K562 (cell line): ENCODE results near the gene MINK1.

Source experiments
- FOXJ2 ChIP-seq: fragments of 200-800 bp; sonication (Bioruptor generic); IDR thresholded peaks from 2 replicates; pipeline ENCODE4 v1.6.1; 2016; ENCODE audit warnings: missing genetic modification characterization, missing compliant biosample characterization
- NFE2 ChIP-seq: IDR thresholded peaks from 2 replicates; pipeline ENCODE4 v1.6.1; 2014; ENCODE audit warnings: antibody characterized with exemption, low read depth
- POLR2A ChIP-seq: fragments of 450-650 bp; conservative IDR thresholded peaks from 2 replicates; pipeline ENCODE4 v1.6.1; 2016
- POLR2AphosphoS5 ChIP-seq: IDR thresholded peaks from 2 replicates; pipeline ENCODE4 v1.6.1; 2011; ENCODE audit warnings: mild to moderate bottlenecking, low read depth, low read length, moderate library complexity; ENCODE audit not compliant: control insufficient read depth, insufficient read depth
- RAD21 ChIP-seq, 2 experiments: fragments of 250-450 bp in 1 of 2; fragments of 450-650 bp in 1 of 2; sonication (Bioruptor Pico) in 1 of 2; formaldehyde crosslinking in 1 of 2; IDR thresholded peaks in 1 of 2; conservative IDR thresholded peaks in 1 of 2; 2 replicates each; pipeline versions ENCODE4 v1.4.0 to v1.8.0; 2020 to 2022; ENCODE audit warnings: mild to moderate bottlenecking in 2 of 2, moderate library complexity in 1 of 2
- ZBTB8A ChIP-seq: fragments of 450-650 bp; IDR thresholded peaks from 2 replicates; pipeline ENCODE4 v1.6.1; 2018; ENCODE audit warnings: mild to moderate bottlenecking, moderate library complexity; ENCODE audit not compliant: partially characterized antibody
- ZFPM2 ChIP-seq: fragments of 250-450 bp; sonication (Bioruptor Pico); IDR thresholded peaks from 2 replicates; pipeline ENCODE4 v1.5.1; 2022; ENCODE audit warnings: mild to moderate bottlenecking
- ZNF146 ChIP-seq: IDR thresholded peaks from one replicate; pipeline ENCODE4 v1.6.1; 2018; ENCODE audit warnings: missing compliant biosample characterization; ENCODE audit not compliant: unreplicated experiment
- ZNF24 ChIP-seq: fragments of 450-650 bp; IDR thresholded peaks from 2 replicates; pipeline ENCODE4 v1.6.1; 2016
- TF ChIP-seq, protein P1 (sequence below), 2 experiments: fragments of 200-800 bp in 1 of 2; sonication (Bioruptor generic) in 1 of 2; sonication (generic) in 1 of 2; formaldehyde crosslinking in 1 of 2; IDR thresholded peaks in 1 of 2; conservative IDR thresholded peaks in 1 of 2; 2 replicates each; pipeline versions ENCODE4 v1.5.0 to v1.6.1; 2016 to 2020; ENCODE audit warnings: missing compliant biosample characterization in 1 of 2, missing genetic modification characterization in 1 of 2, missing genetic modification reagents in 1 of 2
- TF ChIP-seq, protein P2 (sequence below): sonication (generic); formaldehyde crosslinking; IDR thresholded peaks from 2 replicates; pipeline ENCODE4 v1.9.0; 2022; ENCODE audit warnings: mild to moderate bottlenecking, missing genetic modification reagents

DNA sequence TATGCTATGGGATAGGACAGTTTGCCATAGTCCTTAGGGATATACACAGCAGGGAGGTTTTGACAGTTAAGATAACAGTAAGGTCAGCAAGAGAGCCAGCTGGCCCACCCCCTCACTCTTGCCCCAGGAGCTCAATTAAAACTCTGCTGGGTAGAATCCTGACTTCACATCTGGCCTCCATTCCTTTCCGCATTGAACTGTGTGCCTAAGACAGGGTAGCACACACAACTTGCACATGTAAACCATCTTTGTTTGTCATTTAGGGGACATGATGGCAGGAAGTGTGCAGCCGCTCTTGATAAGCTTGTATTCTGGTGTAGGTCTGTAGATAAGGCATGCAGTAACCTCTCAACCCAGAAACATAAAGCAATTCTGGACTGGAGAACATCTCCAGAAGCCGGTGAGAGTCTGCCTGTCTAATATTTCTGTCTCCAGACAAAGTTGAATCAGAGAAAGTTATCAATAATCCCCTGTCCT, 5.2 kb downstream of the MINK1 start:
- TF ChIP-seq, protein P1, sequence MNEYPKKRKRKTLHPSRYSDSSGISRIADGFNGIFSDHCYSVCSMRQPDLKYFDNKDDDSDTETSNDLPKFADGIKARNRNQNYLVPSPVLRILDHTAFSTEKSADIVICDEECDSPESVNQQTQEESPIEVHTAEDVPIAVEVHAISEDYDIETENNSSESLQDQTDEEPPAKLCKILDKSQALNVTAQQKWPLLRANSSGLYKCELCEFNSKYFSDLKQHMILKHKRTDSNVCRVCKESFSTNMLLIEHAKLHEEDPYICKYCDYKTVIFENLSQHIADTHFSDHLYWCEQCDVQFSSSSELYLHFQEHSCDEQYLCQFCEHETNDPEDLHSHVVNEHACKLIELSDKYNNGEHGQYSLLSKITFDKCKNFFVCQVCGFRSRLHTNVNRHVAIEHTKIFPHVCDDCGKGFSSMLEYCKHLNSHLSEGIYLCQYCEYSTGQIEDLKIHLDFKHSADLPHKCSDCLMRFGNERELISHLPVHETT (CRISPR knock-in tag; conservative IDR thresholded peaks at IDR 0.05 in 1 of 2, IDR thresholded peaks at IDR 0.05 in 1 of 2), result no peak; a peak in 1 of 4 replicates
- TF ChIP-seq ZFPM2, result no peak
- peak; percentile 52; the same call in 1 of the 2 replicates for TF ChIP-seq POLR2AphosphoS5
- no peak for TF ChIP-seq POLR2A
- TF ChIP-seq NFE2, result no peak; the same call in 1 of the 2 replicates
- TF ChIP-seq, protein P2, sequence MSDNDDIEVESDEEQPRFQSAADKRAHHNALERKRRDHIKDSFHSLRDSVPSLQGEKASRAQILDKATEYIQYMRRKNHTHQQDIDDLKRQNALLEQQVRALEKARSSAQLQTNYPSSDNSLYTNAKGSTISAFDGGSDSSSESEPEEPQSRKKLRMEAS (CRISPR knock-in tag), result no peak
- TF ChIP-seq ZNF146 (CRISPR knock-in tag), result no peak
- TF ChIP-seq ZNF24, result no peak
- TF ChIP-seq FOXJ2 (tag), result no peak
- no peak for TF ChIP-seq RAD21 (CRISPR knock-in tag; conservative IDR thresholded peaks at IDR 0.05 in 1 of 2, IDR thresholded peaks at IDR 0.05 in 1 of 2)
- no peak for TF ChIP-seq ZBTB8A
